Central memory CD8-positive, alpha-beta T cell (primary cell): Measurements from ENCODE around the gene CEP70.
"Not testable (repeated sequence)": the region's sequence is repeated elsewhere in the genome, so short reads cannot be mapped to it uniquely, and the experiment has no call there.

Experiments
- ATAC-seq: fragments of 150-1000 bp; cut with Tn5 transposase; replicated peaks from 2 replicates; pipeline ENCODE4 v1.10.0; 2022; ENCODE audit warnings: mild to moderate bottlenecking, moderate FRiP score, moderate number of reproducible peaks; ENCODE audit not compliant: poor library complexity, severe bottlenecking; ENCODE audit errors: extremely low read depth
- DNase-seq, 2 donors: peaks; one replicate each; pipeline ENCODE4 v3.0.0; 2021; ENCODE audit warnings: low spot score in 2 of 2
- H3K27ac Mint-ChIP-seq: one replicate; pipeline ENCODE4 v1.8.0; 2022; ENCODE audit warnings: low read depth, mild to moderate bottlenecking, moderate library complexity, mixed read lengths
- H3K27me3 Mint-ChIP-seq: one replicate; pipeline ENCODE4 v1.8.0; 2022; ENCODE audit warnings: mixed read lengths
- H3K36me3 Mint-ChIP-seq: one replicate; pipeline ENCODE4 v1.8.0; 2022; ENCODE audit warnings: mild to moderate bottlenecking, moderate library complexity, mixed read lengths; ENCODE audit not compliant: insufficient read depth
- H3K4me1 Mint-ChIP-seq: one replicate; pipeline ENCODE4 v1.8.0; 2022; ENCODE audit warnings: mixed read lengths
- H3K4me3 Mint-ChIP-seq: one replicate; pipeline ENCODE4 v1.8.0; 2022; ENCODE audit warnings: mild to moderate bottlenecking, moderate library complexity, mixed read lengths
- H3K9me3 Mint-ChIP-seq: one replicate; pipeline ENCODE4 v1.8.0; 2022; ENCODE audit warnings: mixed read lengths

CEP70 gene

DNA sequence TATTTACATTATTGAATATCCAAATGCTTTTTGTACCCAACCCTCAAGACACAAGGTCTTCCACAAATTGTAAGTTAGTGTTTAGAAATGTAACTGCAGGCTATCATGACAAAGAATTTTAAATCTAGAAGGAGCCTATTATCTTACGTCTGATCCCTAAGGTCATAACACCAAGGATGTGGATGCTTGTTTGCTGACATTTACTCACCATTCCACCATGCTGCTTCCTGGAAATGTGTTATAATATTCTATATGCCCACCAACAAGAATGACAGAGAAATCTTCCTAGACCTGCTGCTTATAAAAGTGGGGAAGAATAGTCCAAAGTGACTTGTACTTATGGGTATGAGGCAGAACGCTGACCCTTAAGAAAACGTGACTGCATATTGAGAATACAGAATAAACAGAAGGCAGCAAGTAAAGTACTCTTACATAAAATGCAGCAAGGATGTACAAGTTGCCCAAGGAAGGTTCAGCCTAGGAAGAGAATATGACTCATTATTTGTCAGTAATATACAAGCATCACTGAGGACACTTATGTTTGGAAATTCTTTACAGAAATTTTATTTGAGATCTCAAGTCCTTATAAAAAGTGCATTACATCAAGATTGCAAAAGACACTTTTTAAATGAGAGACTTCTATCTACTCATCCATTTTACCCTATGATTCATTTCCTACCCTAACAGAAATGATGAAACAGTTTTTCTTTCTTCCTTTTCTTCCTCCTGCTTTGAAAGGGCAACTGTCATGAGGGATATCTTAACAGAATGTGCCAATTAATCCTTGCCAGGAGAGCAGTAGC lies 100.1 kb downstream of the CEP70 start:
- no peaks in the 10 kb centered on the region for H3K27me3 Mint-ChIP-seq
- ATAC-seq = no peak
- H3K27ac Mint-ChIP-seq = no peak overlapping the region
- no peaks in the 10 kb centered on the region for H3K36me3 Mint-ChIP-seq
- H3K4me1 Mint-ChIP-seq = no peaks in the 10 kb centered on the region
- no peak for DNase-seq
- H3K4me3 Mint-ChIP-seq = no peak overlapping the region
- H3K9me3 Mint-ChIP-seq = peaks cover 8% of the 10 kb centered on the region

DNA sequence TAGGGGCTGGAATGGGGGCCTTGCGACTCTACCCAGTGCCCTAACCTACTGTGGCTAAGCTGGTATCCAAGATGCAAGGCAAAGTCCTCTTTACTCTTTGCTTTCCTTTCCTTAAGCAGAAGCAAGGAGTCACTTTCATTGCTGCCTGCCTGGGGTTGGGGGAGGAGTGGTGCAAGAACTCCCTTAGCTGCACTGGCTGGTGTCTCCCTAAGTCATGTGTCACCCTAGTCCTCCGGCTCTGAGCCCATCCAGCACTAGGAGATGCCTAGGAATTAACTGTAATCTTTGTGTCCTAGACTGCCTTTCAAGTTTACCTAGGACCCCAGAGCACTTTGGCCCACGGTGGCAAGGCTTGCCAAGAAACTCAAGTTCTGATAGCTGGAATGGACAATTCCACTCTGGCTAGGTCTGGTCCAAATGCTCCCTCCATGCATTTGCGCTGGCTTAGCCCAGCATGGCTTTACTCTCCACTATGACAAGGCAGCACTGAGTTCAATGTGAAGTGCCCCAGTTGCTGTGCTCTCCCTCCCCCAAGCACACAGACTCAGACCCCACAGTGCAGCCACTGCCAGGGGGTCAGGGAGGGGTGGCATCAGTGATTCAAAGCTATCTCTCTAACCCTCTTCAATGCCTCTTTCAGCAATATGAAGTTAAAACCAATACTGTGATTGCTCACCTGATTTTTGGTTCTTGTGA lies 100.9 kb downstream of the CEP70 start:
- no peak overlapping the region for H3K27ac Mint-ChIP-seq
- H3K4me3 Mint-ChIP-seq = no peak overlapping the region
- no peak for DNase-seq

DNA sequence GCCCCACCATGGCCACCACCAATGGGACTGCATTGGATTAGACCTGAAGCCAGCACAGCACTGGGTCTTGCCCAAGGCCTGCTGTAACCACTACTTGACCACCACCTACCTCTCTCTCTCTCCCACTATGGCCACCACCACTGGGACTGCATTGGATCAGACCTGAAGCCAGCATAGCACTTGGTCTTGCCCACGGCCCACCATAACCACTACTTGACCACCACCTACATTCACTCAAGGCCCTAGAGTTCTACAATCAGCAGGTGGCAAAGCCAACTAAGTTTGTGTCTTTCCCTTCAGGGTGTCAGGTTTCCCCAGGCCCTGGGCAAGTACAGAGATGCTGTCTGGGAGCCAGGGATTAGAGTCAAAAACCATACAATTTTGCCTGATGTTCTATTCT lies 102.1 kb downstream of the CEP70 start:
- Mint-ChIP-seq H3K27ac (no peak overlapping the region), H3K36me3 (no peaks in the 10 kb centered on the region), H3K4me3 (no peak overlapping the region), H3K27me3 (no peaks in the 10 kb centered on the region), H3K4me1 (no peaks in the 10 kb centered on the region), H3K9me3 (peaks cover 21% of the 10 kb centered on the region)
- ATAC-seq (no peak), DNase-seq (no peak)

More for the DNA sequence above, 100.9 kb downstream of the CEP70 start:
- no peak for ATAC-seq
- H3K27me3 Mint-ChIP-seq = no peaks in the 10 kb centered on the region
- H3K36me3 Mint-ChIP-seq = no peaks in the 10 kb centered on the region
- no peaks in the 10 kb centered on the region for H3K4me1 Mint-ChIP-seq
- peaks cover 13% of the 10 kb centered on the region for H3K9me3 Mint-ChIP-seq

DNA sequence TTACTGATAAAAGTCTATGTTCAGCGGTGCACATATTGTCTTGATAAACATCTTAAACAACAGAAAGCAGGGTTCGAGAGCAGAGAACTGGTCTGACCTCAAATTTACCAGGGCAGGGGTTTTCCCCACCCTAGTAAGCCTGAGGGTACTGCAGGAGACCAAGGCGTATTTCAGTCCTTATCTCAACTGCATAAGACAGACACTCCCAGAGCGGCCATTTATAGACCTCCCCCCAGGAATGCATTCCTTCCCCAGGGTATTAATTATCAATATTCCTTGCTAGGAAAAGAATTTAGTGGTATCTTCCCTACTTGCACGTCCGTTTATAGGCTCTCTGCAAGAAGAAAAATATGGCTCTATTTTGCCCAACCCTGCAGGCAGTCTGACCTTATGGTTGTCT lies 107.5 kb downstream of the CEP70 start:
- not testable (repeated sequence) for H3K27me3 Mint-ChIP-seq, H3K4me3 Mint-ChIP-seq, H3K27ac Mint-ChIP-seq, H3K4me1 Mint-ChIP-seq, ATAC-seq, H3K36me3 Mint-ChIP-seq, DNase-seq
- H3K9me3 Mint-ChIP-seq = peaks cover 31% of the 10 kb centered on the region

DNA sequence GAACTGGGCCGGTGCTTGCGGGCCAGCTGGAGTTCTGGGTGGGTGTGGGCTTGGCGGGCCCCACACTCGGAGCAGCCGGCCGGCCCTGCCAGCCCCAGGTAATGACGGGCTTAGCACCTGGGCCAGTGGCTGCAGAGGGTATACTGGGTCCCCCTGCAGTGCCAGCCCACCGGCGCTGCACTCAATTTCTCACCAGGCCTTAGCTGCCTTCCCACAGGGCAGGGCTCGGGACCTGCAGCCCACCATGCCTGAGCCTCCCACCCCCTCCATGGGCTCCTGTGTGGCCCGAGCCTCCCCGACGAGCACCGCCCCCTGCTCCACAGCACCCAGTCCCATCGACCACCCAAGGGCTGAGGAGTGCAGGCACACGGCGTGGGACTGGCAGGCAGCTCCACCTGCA lies 109.4 kb downstream of the CEP70 start:
- H3K27me3 Mint-ChIP-seq, H3K27ac Mint-ChIP-seq, DNase-seq, ATAC-seq, H3K4me3 Mint-ChIP-seq, H3K36me3 Mint-ChIP-seq, H3K4me1 Mint-ChIP-seq: not testable (repeated sequence)
- peaks cover 31% of the 10 kb centered on the region for H3K9me3 Mint-ChIP-seq

DNA sequence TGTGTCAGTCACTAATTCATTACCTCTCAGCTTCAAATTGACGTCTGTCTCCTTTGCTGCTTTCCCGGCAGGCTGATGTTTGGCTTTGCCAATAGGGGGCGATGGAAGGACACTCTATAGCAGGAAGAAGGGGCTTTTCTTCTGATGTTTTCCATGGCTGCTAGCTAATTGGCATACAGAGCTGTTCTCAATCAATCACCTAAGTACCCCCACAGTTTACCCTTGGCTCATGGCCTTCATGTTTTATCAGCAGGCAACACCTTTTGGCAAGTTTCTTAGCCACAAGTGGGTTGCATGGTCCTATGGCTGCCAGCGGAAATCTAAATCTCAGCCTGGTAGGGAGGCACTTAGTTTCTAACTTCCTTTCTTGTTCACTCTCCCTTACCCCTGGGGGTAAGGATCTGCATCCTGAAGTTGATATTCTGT lies 114.6 kb downstream of the CEP70 start:
- ATAC-seq = no peak
- Mint-ChIP-seq H3K4me1 (no peaks in the 10 kb centered on the region), H3K27ac (no peak overlapping the region), H3K4me3 (no peak overlapping the region), H3K36me3 (no peaks in the 10 kb centered on the region), H3K9me3 (no peaks in the 10 kb centered on the region), H3K27me3 (peaks cover 24% of the 10 kb centered on the region)
- DNase-seq = no peak

DNA sequence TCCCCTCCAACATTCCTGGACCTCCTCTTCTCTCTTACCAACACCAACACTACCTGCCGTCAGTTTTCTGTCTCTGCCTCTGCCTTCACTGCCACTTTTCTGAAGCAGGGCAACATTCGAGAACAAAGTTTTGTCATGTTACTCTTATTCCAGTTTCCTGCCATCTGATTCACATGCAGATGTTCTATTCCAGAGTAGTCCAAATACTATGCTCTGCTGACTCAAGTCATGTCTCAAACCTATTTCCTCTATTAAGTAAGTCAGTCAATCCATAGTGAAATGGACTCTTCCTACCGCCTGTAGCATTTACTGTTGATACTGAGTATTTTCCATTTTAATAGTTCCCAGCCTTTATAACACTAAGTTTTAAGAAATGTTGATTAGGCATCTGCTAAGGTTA lies 116.3 kb downstream of the CEP70 start:
- Mint-ChIP-seq H3K27ac (no peak overlapping the region), H3K36me3 (no peaks in the 10 kb centered on the region), H3K9me3 (no peaks in the 10 kb centered on the region), H3K4me1 (no peaks in the 10 kb centered on the region), H3K27me3 (peaks cover 35% of the 10 kb centered on the region), H3K4me3 (no peak overlapping the region)
- ATAC-seq (no peak), DNase-seq (no peak)

DNA sequence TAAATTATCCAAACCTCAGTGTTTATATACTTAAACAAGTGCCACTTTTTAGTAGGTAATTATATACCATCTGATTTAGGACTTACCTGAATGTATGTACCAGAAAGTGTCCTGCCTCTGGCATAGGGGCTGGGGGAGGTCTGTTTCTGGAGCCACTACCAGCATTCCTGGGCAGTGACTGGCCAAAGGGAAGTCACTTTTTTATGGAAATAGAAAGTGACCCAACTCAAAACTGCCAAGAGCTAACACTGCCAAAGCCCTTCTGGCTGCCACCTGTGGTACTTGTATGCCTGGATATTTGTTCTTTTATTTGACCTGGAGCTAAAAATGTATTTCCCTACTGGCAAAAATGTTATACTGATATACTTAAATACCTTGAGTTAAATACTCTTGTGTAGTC lies 116.9 kb downstream of the CEP70 start:
- DNase-seq (no peak), ATAC-seq (no peak)
- Mint-ChIP-seq H3K27ac (no peak overlapping the region), H3K36me3 (no peaks in the 10 kb centered on the region), H3K4me3 (no peak overlapping the region), H3K27me3 (peaks cover 39% of the 10 kb centered on the region), H3K4me1 (no peaks in the 10 kb centered on the region), H3K9me3 (no peaks in the 10 kb centered on the region)

DNA sequence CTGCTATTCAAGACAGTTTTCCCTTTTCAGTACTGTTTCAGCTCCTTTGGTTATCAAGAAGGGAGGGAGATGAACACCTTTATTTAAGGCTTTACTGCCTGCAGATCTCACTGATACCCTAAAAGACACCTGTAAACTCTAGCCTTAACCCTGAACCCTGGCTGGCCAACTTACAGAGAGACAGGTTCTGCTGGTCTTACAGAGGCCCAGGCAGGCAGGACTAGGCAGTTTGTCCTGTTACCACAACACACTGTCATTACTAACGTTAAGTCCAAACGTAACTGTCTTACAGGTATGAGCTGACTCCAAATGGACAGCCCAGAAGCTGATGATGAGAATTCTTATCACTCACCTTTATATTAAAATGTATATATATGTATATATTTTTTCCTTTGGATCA lies 117.5 kb downstream of the CEP70 start:
- peaks cover 39% of the 10 kb centered on the region for H3K27me3 Mint-ChIP-seq
- DNase-seq (no peak), ATAC-seq (no peak)
- H3K4me3 Mint-ChIP-seq = no peak overlapping the region
- H3K9me3 Mint-ChIP-seq = no peaks in the 10 kb centered on the region
- H3K4me1 Mint-ChIP-seq = no peaks in the 10 kb centered on the region
- H3K36me3 Mint-ChIP-seq = no peaks in the 10 kb centered on the region
- H3K27ac Mint-ChIP-seq = no peak overlapping the region

DNA sequence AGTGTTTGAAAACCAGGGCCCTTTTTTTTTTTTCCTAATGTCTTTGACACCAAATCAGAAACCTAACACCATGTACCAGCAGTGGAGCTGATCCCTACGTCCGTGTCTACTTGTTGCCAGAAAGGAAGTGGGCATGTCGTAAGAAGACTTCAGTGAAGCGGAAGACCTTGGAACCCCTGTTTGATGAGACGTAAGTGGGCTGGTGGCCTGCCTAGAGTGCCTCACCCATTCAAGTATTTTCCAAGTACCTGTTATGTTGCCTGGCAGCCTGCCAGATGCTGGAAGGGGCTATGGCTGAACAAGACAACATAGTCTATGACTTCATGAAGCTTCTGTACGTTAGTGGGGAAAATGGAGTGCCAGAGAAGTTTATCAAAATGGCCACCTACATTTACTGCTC lies 119.9 kb downstream of the CEP70 start:
- H3K4me3 Mint-ChIP-seq = no peak overlapping the region
- no peaks in the 10 kb centered on the region for H3K9me3 Mint-ChIP-seq
- no peaks in the 10 kb centered on the region for H3K36me3 Mint-ChIP-seq
- no peaks in the 10 kb centered on the region for H3K4me1 Mint-ChIP-seq
- no peak for ATAC-seq
- no peak for DNase-seq
- H3K27ac Mint-ChIP-seq = no peak overlapping the region
- H3K27me3 Mint-ChIP-seq = peaks cover 28% of the 10 kb centered on the region

DNA sequence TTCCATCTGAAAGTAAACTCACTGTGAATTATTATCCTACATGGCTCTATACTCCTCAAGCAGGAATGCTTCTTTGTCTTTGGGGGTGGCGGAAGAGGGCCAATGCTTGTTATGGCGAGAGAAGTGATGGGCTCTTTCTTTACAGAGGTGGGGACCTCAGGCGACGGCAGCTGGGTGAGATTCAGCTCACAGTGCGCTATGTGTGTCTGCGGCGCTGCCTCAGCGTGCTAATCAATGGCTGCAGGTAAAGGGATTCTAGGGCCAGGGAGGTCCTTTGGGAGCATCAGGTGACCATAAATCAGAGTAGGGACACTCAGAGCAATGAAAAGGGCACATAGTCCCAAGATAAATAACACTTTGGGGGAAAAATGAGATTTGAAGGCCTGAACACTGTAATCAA lies 120.7 kb downstream of the CEP70 start:
- Mint-ChIP-seq H3K9me3 (no peaks in the 10 kb centered on the region), H3K27ac (no peak overlapping the region), H3K4me1 (no peaks in the 10 kb centered on the region), H3K27me3 (peaks cover 21% of the 10 kb centered on the region), H3K4me3 (no peak overlapping the region), H3K36me3 (no peaks in the 10 kb centered on the region)
- no peak for DNase-seq
- ATAC-seq = no peak

DNA sequence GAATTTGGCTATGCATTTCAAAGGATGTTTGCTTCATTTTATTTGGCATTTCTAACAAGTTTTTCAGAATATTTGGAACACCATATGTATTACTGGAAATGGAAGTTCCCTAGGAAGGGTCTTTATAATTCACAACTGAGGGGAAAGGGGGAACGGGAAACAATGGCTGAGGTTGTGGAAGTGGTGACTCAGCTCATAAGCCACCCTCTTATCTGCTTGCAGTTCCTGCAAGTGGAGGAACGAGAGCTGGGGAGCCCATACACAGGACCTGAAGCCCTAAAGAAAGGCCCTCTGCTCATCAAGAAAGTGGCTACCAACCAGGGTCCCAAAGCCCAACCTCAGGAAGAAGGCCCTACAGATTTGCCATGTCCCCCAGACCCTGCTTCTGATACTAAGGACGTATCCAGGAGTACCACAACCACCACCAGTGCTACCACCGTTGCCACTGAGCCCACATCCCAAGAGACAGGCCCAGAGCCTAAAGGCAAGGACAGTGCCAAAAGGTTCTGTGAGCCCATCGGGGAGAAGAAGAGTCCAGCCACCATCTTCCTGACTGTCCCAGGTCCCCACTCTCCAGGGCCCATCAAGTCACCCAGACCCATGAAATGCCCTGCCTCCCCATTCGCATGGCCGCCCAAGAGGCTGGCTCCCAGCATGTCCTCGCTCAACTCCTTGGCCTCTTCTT lies 121.8 kb downstream of the CEP70 start:
- H3K27ac Mint-ChIP-seq = no peak overlapping the region
- no peak overlapping the region for H3K4me3 Mint-ChIP-seq
- no peaks in the 10 kb centered on the region for H3K9me3 Mint-ChIP-seq
- ATAC-seq = no peak
- peaks cover 15% of the 10 kb centered on the region for H3K27me3 Mint-ChIP-seq
- DNase-seq = no peak
- no peaks in the 10 kb centered on the region for H3K4me1 Mint-ChIP-seq
- no peaks in the 10 kb centered on the region for H3K36me3 Mint-ChIP-seq

DNA sequence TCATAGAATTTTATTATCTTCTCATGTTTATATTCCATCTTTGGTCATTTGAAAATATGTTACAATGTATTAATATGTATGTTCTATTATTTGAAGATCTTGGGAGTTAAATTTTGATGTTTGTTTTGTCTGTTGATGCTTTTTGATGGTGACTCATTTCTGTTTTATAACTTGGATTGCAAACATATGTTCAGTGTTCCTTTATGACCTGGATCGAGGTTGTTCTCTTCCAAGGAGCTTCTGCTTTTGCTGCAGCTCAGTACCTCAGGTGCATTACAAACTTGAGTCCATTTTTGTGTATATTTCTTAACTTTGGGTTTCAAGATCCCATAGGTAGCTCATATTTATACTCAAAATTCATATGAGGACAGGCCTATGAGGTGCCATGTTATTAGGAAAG lies 122.6 kb downstream of the CEP70 start:
- Mint-ChIP-seq H3K9me3 (no peaks in the 10 kb centered on the region), H3K27me3 (peaks cover 15% of the 10 kb centered on the region), H3K36me3 (no peaks in the 10 kb centered on the region), H3K4me1 (no peaks in the 10 kb centered on the region), H3K4me3 (no peak overlapping the region), H3K27ac (no peak overlapping the region)
- ATAC-seq (no peak), DNase-seq (no peak)
